Measurements from ENCODE around the gene C17orf67. TPM values are rescaled to one million over a fixed set of nuclear protein-coding genes. Genes with fewer than 3 reads are reported as not detected.

C17orf67 gene, protein sequence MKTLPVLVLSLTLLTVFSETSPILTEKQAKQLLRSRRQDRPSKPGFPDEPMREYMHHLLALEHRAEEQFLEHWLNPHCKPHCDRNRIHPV
- polyA plus RNA-seq (0.15 and 1.5 TPM in 2 replicates), polyA minus RNA-seq (0.24 and 0.81 TPM in 2 replicates)

GRCh38 chr17:56833809-56834379 lies at the start of gene C17orf67, which contains the start of gene DGKE:
TSS of gene C17orf67 (minus strand) at chr17:56833920. CDS start at chr17:56815810, 18,110 bp downstream.
TSS of gene DGKE (plus strand) at chr17:56834151. CDS start at chr17:56834796, 645 bp downstream.
- Histone ChIP-seq H3K9ac (ENCODE audit: low read length) (peak within 1 kb of the TSS; percentile 84), H3K4me2 (ENCODE audit: low read length) (peak within 1 kb of the TSS; percentile 89), H3K79me2 (replicated peaks; ENCODE audit: insufficient read depth, low read length) (peaks cover 5% of the 10 kb centered on the region), H3K4me3 (ENCODE audit: low read length) (peak within 1 kb of the TSS; percentile 92), H3F3A (ENCODE audit: insufficient read depth, low read length, poor library complexity, severe bottlenecking) (peaks cover 6% of the 10 kb centered on the region), H3K27me3 (ENCODE audit: insufficient read depth, low read depth, low read length) (no peaks in the 10 kb centered on the region), H3K9me3 (ENCODE audit: low read length) (no peaks in the 10 kb centered on the region), H2AFZ (ENCODE audit: low read depth, low read length) (peak within 1 kb of the TSS; percentile 86), H3K9me2 (ENCODE audit: insufficient read depth, low read length) (no peaks in the 10 kb centered on the region), H4K20me1 (ENCODE audit: insufficient read depth) (no peaks in the 10 kb centered on the region), H3K36me3 (ENCODE audit: insufficient read depth, low read length) (no peaks in the 10 kb centered on the region), H3K27ac (ENCODE audit: low read length) (peak within 1 kb of the TSS; percentile 76)
- TF ChIP-seq EZH2 (IDR thresholded peaks at IDR 0.05; ENCODE audit: borderline replicate concordance, insufficient read depth, low read length, poor library complexity, severe bottlenecking) (no peak), REST (IDR thresholded peaks at IDR 0.05; ENCODE audit: borderline replicate concordance) (peak; percentile 21), MXI1 (conservative IDR thresholded peaks at IDR 0.05; ENCODE audit: poor library complexity, severe bottlenecking) (peak; percentile 65), EP300 (conservative IDR thresholded peaks at IDR 0.05; ENCODE audit: poor library complexity, severe bottlenecking) (peak; percentile 14), RAD21 (conservative IDR thresholded peaks at IDR 0.05) (no peak), CTCF (IDR thresholded peaks at IDR 0.05; ENCODE audit: poor library complexity, severe bottlenecking) (no peak), TAF1 (IDR thresholded peaks at IDR 0.05; ENCODE audit: low read depth) (no peak), POLR2AphosphoS5 (IDR thresholded peaks at IDR 0.05) (peak; percentile 87), SMC3 (conservative IDR thresholded peaks at IDR 0.05; ENCODE audit: poor library complexity) (no peak)

- no peaks in the 10 kb centered on the region for H4K20me1 ChIP-seq (ENCODE audit: insufficient read depth)
- H3K27me3 ChIP-seq (ENCODE audit: insufficient read depth, low read depth, low read length) = no peaks in the 10 kb centered on the region
- H3K4me2 ChIP-seq (ENCODE audit: low read length) = no peak overlapping the region
- no peak for TF ChIP-seq EP300 (conservative IDR thresholded peaks at IDR 0.05; ENCODE audit: poor library complexity, severe bottlenecking)
- TF ChIP-seq SMC3 (conservative IDR thresholded peaks at IDR 0.05; ENCODE audit: poor library complexity) = no peak
- TF ChIP-seq TAF1 (IDR thresholded peaks at IDR 0.05; ENCODE audit: low read depth) = no peak
- TF ChIP-seq EZH2 (IDR thresholded peaks at IDR 0.05; ENCODE audit: borderline replicate concordance, insufficient read depth, low read length, poor library complexity, severe bottlenecking) = no peak
- no peak for TF ChIP-seq REST (IDR thresholded peaks at IDR 0.05; ENCODE audit: borderline replicate concordance)
- TF ChIP-seq POLR2AphosphoS5 (IDR thresholded peaks at IDR 0.05) = no peak
- TF ChIP-seq CTCF (IDR thresholded peaks at IDR 0.05; ENCODE audit: poor library complexity, severe bottlenecking) = no peak
- TF ChIP-seq MXI1 (conservative IDR thresholded peaks at IDR 0.05; ENCODE audit: poor library complexity, severe bottlenecking) = no peak
- no peak for TF ChIP-seq RAD21 (conservative IDR thresholded peaks at IDR 0.05)
- no peak overlapping the region for H3K27ac ChIP-seq (ENCODE audit: low read length)
- H3K4me3 ChIP-seq (ENCODE audit: low read length) = no peak overlapping the region
- H3K79me2 ChIP-seq (replicated peaks; ENCODE audit: insufficient read depth, low read length) = no peaks in the 10 kb centered on the region
- no peak overlapping the region for H2AFZ ChIP-seq (ENCODE audit: low read depth, low read length)
- H3K9ac ChIP-seq (ENCODE audit: low read length) = no peak overlapping the region
- no peaks in the 10 kb centered on the region for H3K9me2 ChIP-seq (ENCODE audit: insufficient read depth, low read length)
- H3K9me3 ChIP-seq (ENCODE audit: low read length) = no peaks in the 10 kb centered on the region
- H3F3A ChIP-seq (ENCODE audit: insufficient read depth, low read length, poor library complexity, severe bottlenecking) = no peaks in the 10 kb centered on the region
- H3K36me3 ChIP-seq (ENCODE audit: insufficient read depth, low read length) = no peaks in the 10 kb centered on the region
These were observed 48.1 kb upstream of the C17orf67 start for GRCh38 chr17:56881685-56882295.

Measured in neural cell (in vitro differentiated cells).